SK-N-SH (cell line): ENCODE measurements around the gene GIGYF1. TPM values are rescaled to one million over a fixed set of nuclear protein-coding genes. Genes with fewer than 3 reads are reported as not detected.

Experiments
- CTCF ChIA-PET: fragments of 300-600, 350-600 bp; formaldehyde crosslinking; extraction: SDS; loops from one replicate; lab custom pipeline; 2021; lab: Yijun Ruan, JAX
- POLR2A ChIA-PET: fragments of 350-600 bp; sonication (Branson Sonifier 250); formaldehyde crosslinking; extraction: SDS; loops from one replicate; lab custom pipeline; 2020; ENCODE audit warnings: antibody characterized with exemption, inconsistent platforms; lab: Yijun Ruan, JAX
- DNase-seq: peaks from one replicate; pipeline ENCODE4 v3.0.0; 2012
- H2AFZ ChIP-seq: fragments of 200-600 bp; sonication (generic); 2 replicates; pipeline ENCODE4 v1.8.1; 2016; ENCODE audit warnings: antibody characterized with exemption, mild to moderate bottlenecking, low read depth
- H3F3A ChIP-seq: fragments of 200-600 bp; sonication (generic); replicated peaks from 2 replicates; pipeline ENCODE3; 2016; ENCODE audit warnings: antibody characterized with exemption, mild to moderate bottlenecking; ENCODE audit not compliant: insufficient read depth
- H3K27ac ChIP-seq, 2 experiments: fragments of 200-500 bp in 1 of 2; fragments of 200-600 bp in 1 of 2; sonication (Bioruptor generic) in 1 of 2; sonication (generic), shearing (Covaris generic) in 1 of 2; 2 replicates each; pipeline versions ENCODE4 v1.5.1 to v1.6.1; 2014 to 2016; ENCODE audit warnings: low read depth in 2 of 2, inconsistent platforms in 1 of 2, low read length in 1 of 2, mild to moderate bottlenecking in 1 of 2, mixed read lengths in 1 of 2
- H3K27me3 ChIP-seq: fragments of 200-600 bp; sonication (generic), shearing (Covaris generic); 2 replicates; pipeline ENCODE4 v1.6.1; 2016; ENCODE audit warnings: mixed run types; ENCODE audit not compliant: insufficient read depth
- H3K36me3 ChIP-seq, 2 experiments: fragments of 200-500 bp in 1 of 2; fragments of 200-600 bp in 1 of 2; sonication (Bioruptor generic) in 1 of 2; sonication (generic) in 1 of 2; replicated peaks in 1 of 2; 2 replicates each; pipeline versions ENCODE3 to v1.5.1; 2014 to 2016; ENCODE audit warnings: low read length in 1 of 2, mild to moderate bottlenecking in 1 of 2; ENCODE audit not compliant: insufficient read depth in 2 of 2, control insufficient read depth in 1 of 2
- H3K4me1 ChIP-seq, 2 experiments: fragments of 200-500 bp in 1 of 2; fragments of 200-600 bp in 1 of 2; sonication (Bioruptor generic) in 1 of 2; sonication (generic), shearing (Covaris generic) in 1 of 2; 2 replicates each; pipeline versions ENCODE4 v1.5.1 to v1.6.1; 2014 to 2016; ENCODE audit warnings: low read depth in 1 of 2, low read length in 1 of 2, mixed run types in 1 of 2; ENCODE audit not compliant: insufficient read depth in 2 of 2, control insufficient read depth in 1 of 2
- H3K4me2 ChIP-seq: fragments of 200-600 bp; sonication (generic), shearing (Covaris generic); 2 replicates; pipeline ENCODE4 v1.6.1; 2017; ENCODE audit warnings: mixed run types
- H3K4me3 ChIP-seq, 2 experiments: fragments of 200-500 bp in 1 of 2; fragments of 200-600 bp in 1 of 2; sonication (Bioruptor generic) in 1 of 2; sonication (generic), shearing (Covaris generic) in 1 of 2; 2 replicates each; pipeline versions ENCODE4 v1.5.1 to v1.8.1; 2014 to 2016; ENCODE audit warnings: low read depth in 2 of 2, inconsistent platforms in 1 of 2, low read length in 1 of 2, mild to moderate bottlenecking in 1 of 2, mixed read lengths in 1 of 2, moderate library complexity in 1 of 2
- H3K79me2 ChIP-seq: fragments of 200-600 bp; sonication (generic); 2 replicates; pipeline ENCODE4 v1.8.1; 2017; ENCODE audit warnings: mild to moderate bottlenecking; ENCODE audit not compliant: insufficient read depth
- H3K9ac ChIP-seq: fragments of 200-600 bp; sonication (generic); 2 replicates; pipeline ENCODE4 v1.6.1; 2017; ENCODE audit warnings: mixed run types
- H3K9me2 ChIP-seq: fragments of 200-600 bp; sonication (generic); 2 replicates; pipeline ENCODE4 v1.6.1; 2017; ENCODE audit warnings: mixed run types
- H3K9me3 ChIP-seq: fragments of 200-600 bp; sonication (generic); 2 replicates; pipeline ENCODE4 v1.6.1; 2017; ENCODE audit warnings: mixed run types, mild to moderate bottlenecking, moderate library complexity
- H4K20me1 ChIP-seq: fragments of 200-600 bp; sonication (generic); 2 replicates; pipeline ENCODE4 v1.6.1; 2017; ENCODE audit warnings: mild to moderate bottlenecking, mixed run types; ENCODE audit not compliant: insufficient read depth
- EP300 ChIP-seq, 2 experiments: IDR thresholded peaks; 2 replicates each; pipeline versions ENCODE4 v1.4.0 to v1.6.1; 2012; ENCODE audit warnings: borderline replicate concordance in 1 of 2, low read depth in 1 of 2, low read length in 1 of 2
- FOSL2 ChIP-seq: IDR thresholded peaks from 2 replicates; pipeline ENCODE4 v1.4.0; 2012; ENCODE audit warnings: low read depth, mild to moderate bottlenecking, moderate library complexity, borderline replicate concordance
- NFIC ChIP-seq: IDR thresholded peaks from 2 replicates; pipeline ENCODE4 v1.4.0; 2012; ENCODE audit warnings: borderline replicate concordance
- PBX3 ChIP-seq: IDR thresholded peaks from 2 replicates; pipeline ENCODE4; 2012
- REST ChIP-seq: IDR thresholded peaks from 2 replicates; pipeline ENCODE4 v1.6.1; 2012; ENCODE audit warnings: mild to moderate bottlenecking, low read depth, low read length, moderate library complexity
- TCF12 ChIP-seq: IDR thresholded peaks from 2 replicates; pipeline ENCODE4 v1.4.0; 2012
- USF2 ChIP-seq: fragments of 150-350 bp; IDR thresholded peaks from 2 replicates; pipeline ENCODE4 v1.6.1; 2017; ENCODE audit warnings: antibody characterized with exemption, low read length, low read depth, borderline replicate concordance
- YY1 ChIP-seq: IDR thresholded peaks from 2 replicates; pipeline ENCODE4 v1.4.0; 2012; ENCODE audit warnings: low read depth, mild to moderate bottlenecking
- WGBS: methylation state at CpG from one replicate; pipeline ENCODE4 v1.1.6; 2017; ENCODE audit warnings: low lambda C conversion rate; 5-methylcytosine and 5-hydroxymethylcytosine counted together
- polyA plus RNA-seq, 3 experiments: library from polyadenylated mRNA; depleted of rRNA; stranded (reverse); fragments of >200 nt; gene quantifications; 2 replicates each; pipeline ENCODE4 v1.2.3, GENCODE V29; 2012

Gene GIGYF1
- polyA plus RNA-seq, 1 of the 3 experiments (the other 2 are of a cell fraction): 19.4 TPM

- Histone ChIP-seq H3F3A (peaks cover 51% of the 10 kb centered on the region), H3K79me2 (peaks cover 12% of the 10 kb centered on the region), H3K4me3 (no peak overlapping the region), H3K4me1 (peaks cover 0 to 27% of the 10 kb centered on the region in 2 experiments; a peak in 1 of 4 replicates), H4K20me1 (peaks cover 43% of the 10 kb centered on the region), H3K27ac (no peak overlapping the region), H3K36me3 (peaks cover 39 to 100% of the 10 kb centered on the region in 2 experiments), H3K9me3 (no peaks in the 10 kb centered on the region), H3K9me2 (no peaks in the 10 kb centered on the region), H2AFZ (no peak overlapping the region), H3K9ac (no peak overlapping the region), H3K27me3 (no peaks in the 10 kb centered on the region), H3K4me2 (no peak overlapping the region)
- ChIA-PET POLR2A (interaction anchor here (1.3 to 1.9 kb wide), 3 partner anchors 10 to 80 kb away, joined by 3 to 9 read pairs (median 4); partner anchors contain the start of gene PCOLCE), CTCF (interaction anchor here (1.2 to 10.5 kb wide), 6 partner anchors 11 to 170 kb away, joined by 5 to 227 read pairs (median 10); partner anchors contain the start of genes FBXO24, GIGYF1, LRCH4 and MOSPD3)
- TF ChIP-seq FOSL2 (peak; percentile 84; the same call in 1 of the 2 replicates), PBX3 (peak; percentile 57), NFIC (no peak), USF2 (no peak)
- WGBS: 84% methylated on average over 15 of the region's 25 CpGs
- DNase-seq: peak; percentile 49
Observed at GRCh38 chr7:100682228-100682741, 11.8 kb downstream of the GIGYF1 start.

GRCh38 chr7:100681491-100682227 lies 12.4 kb downstream of the GIGYF1 start:
- Histone ChIP-seq H3K27ac (no peak overlapping the region), H4K20me1 (peaks cover 50% of the 10 kb centered on the region), H3K27me3 (no peaks in the 10 kb centered on the region), H3K4me3 (no peak overlapping the region), H3K36me3 (peaks cover 38 to 97% of the 10 kb centered on the region in 2 experiments), H3K9me3 (no peaks in the 10 kb centered on the region), H3K79me2 (peaks cover 18% of the 10 kb centered on the region), H3K4me1 (peaks cover 0 to 30% of the 10 kb centered on the region in 2 experiments; a peak in 1 of 4 replicates), H3F3A (peaks cover 57% of the 10 kb centered on the region), H3K4me2 (no peak overlapping the region), H3K9ac (no peak overlapping the region), H3K9me2 (no peaks in the 10 kb centered on the region), H2AFZ (no peak overlapping the region)
- DNase-seq: peak; percentile 44
- CTCF ChIA-PET: interaction anchor here (1.0 to 10.5 kb wide), 8 partner anchors 11 to 95 kb away, joined by 3 to 227 read pairs (median 10); partner anchors contain the start of genes ACTL6B, FBXO24, GIGYF1 and LRCH4
- POLR2A ChIA-PET: interaction anchor here (1.0 to 1.9 kb wide), 4 partner anchors 9 to 79 kb away, joined by 3 to 4 read pairs (median 4); partner anchors contain the start of genes MOSPD3 and PCOLCE
- TF ChIP-seq EP300 (IDR thresholded peaks at IDR 0.05; ENCODE audit: borderline replicate concordance in 1 of 2, low read depth in 1 of 2, low read length in 1 of 2) (no peak), REST (no peak), YY1 (no peak), USF2 (no peak), TCF12 (no peak)
- 83% methylated on average over 13 of the region's 29 CpGs for WGBS
